HG03095 (cell line): Measurements from ENCODE around the gene CRMP1.

Source experiments
- ATAC-seq: cut with Tn5 transposase; IDR thresholded peaks from one replicate; pipeline ENCODE4 v1.9.1; 2021; ENCODE audit warnings: moderate library complexity; ENCODE audit not compliant: unreplicated experiment

Gene CRMP1

GRCh38 chr4:5893004-5893580, at the start of gene CRMP1:
CRMP1 (minus strand) TSS chr4:5893086; CDS start chr4:5892969, 117 bp downstream.
- ATAC-seq, result no peak

GRCh38 chr4:5941601-5942000, 48.7 kb upstream of the CRMP1 start:
- ATAC-seq, result no peak

- no peak for ATAC-seq
These were observed 47.8 kb upstream of the CRMP1 start for GRCh38 chr4:5940470-5941203.

DNA sequence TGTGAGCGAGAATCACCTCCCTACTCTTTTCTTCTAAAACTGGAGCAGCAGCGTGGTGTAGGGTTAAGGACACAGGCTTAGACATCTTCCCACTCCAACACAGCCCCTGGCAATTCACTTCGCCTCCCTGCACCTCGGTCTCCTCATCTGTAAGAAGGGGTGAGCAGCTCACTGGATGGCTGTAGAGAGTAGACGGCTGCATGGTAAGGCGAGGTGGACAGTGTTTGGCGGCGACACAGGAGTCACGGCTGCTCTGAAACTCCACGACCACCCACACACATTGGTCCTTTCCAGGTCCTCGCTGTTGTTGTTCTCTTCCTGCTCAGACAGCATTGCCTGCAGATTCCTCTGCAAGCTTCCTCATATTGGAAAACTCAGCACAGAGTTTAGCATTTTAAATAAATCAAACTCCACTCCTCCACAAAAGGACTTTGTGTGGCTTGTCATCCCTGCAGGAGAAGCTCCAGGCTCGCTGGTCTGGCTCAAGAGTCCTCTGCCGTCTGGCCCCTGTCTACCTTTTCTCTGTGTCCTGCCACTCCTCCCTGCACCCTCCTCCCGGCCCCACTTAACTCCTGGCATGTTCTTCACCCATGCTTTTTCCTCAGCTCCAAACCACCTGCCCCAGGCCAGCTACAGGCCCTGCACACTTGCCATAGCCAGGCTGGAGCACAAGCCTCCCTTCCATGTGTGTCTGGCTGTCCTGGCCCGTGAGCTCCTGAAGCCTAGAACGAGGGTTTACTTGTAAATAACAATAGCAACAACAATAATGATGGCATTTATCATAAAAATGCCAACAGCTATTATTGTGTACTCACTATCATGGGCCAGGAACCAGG, 41.3 kb upstream of the CRMP1 start:
- ATAC-seq, result no peak

DNA sequence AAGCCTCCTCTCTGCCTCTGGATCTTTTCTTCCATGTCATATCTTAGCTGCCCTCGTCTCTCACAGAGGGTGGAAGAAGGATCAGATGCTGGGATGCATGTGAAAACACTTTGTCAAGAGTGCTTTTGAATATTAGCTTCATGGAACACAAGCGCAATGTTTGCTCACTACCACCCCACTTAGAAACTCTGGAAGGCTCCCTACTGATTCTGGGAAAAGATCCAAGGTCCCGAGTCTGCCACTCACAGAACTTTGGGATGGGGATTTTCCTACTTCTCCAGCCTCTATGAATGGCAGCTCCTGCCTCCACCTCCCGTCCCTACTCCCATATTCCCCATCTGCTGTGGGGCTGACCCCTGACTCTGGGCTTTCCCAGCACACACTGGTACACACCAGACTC, 40.2 kb upstream of the CRMP1 start:
- ATAC-seq, result no peak

- no peak for ATAC-seq
These were observed 39.2 kb upstream of the CRMP1 start for GRCh38 chr4:5932035-5932568.

GRCh38 chr4:5931526-5931925, 38.6 kb upstream of the CRMP1 start:
- no peak for ATAC-seq

- no peak for ATAC-seq
These were observed 38.0 kb upstream of the CRMP1 start for GRCh38 chr4:5930876-5931275.

DNA sequence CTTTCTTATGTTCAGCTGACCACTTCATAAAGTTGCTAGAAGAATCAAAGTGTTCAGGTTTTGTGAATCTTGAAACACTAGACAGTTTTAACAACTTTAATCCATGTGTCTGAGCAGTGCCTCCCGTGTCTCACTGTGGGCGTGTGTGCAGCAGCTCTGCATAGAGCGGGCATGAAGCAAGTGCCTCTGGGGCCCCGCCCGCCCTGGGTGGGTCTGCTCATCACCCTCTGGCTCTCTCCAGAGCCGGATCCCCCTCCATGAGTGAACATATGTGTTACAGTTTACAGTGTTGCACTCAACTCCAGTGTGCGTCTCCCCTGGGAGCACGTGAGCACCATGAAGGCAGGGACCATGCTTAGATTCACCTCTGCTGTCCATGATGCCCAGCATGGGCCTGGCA, 37.6 kb upstream of the CRMP1 start:
- ATAC-seq, result no peak

GRCh38 chr4:5928844-5929420, 36.0 kb upstream of the CRMP1 start:
- ATAC-seq, result no peak

GRCh38 chr4:5928274-5928673, 35.4 kb upstream of the CRMP1 start:
- ATAC-seq, result no peak

- no peak for ATAC-seq
These were observed 34.9 kb upstream of the CRMP1 start for GRCh38 chr4:5927747-5928146.

GRCh38 chr4:5927116-5927515, 34.2 kb upstream of the CRMP1 start:
- no peak for ATAC-seq

GRCh38 chr4:5926598-5926997, 33.7 kb upstream of the CRMP1 start:
- ATAC-seq, result no peak

DNA sequence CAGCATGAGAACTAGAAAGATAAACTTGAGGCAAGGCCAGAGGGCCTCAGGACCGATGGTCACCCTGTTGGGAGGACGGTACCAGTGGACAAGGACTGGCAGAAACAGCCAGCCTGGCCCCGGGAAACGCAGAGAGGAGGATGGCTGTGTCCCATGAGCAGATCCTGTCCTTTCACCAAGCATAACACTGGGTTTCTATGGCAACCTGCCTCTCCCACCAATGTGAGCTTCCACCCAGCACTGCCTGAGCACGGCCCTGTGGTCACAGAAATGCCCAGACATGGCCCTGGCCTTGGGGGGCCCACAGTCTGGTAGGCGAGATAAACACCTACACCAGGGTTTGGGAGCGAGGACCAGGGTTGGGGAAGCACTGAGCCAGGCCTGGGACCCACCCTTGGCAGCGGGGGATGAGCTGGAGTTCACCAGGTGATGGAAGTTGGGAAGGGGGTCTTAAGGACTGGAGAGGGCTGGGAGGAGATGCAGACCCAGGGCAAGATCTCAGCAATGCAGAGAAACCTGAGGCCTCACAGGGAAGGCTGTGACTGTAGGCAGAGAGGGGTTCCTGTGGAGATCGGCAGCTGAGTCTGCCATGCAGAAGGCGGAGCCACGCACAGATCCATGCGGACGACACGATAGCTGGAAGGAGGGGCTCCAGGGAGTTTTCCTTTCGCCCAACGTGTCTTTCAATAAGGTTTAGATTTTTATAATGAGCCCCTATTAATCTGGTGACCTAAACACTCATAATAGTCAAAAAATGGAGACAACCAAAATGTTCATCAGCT, 32.7 kb upstream of the CRMP1 start:
- ATAC-seq, result no peak

- ATAC-seq, result no peak
These were observed 31.7 kb upstream of the CRMP1 start for GRCh38 chr4:5924461-5925125.

DNA sequence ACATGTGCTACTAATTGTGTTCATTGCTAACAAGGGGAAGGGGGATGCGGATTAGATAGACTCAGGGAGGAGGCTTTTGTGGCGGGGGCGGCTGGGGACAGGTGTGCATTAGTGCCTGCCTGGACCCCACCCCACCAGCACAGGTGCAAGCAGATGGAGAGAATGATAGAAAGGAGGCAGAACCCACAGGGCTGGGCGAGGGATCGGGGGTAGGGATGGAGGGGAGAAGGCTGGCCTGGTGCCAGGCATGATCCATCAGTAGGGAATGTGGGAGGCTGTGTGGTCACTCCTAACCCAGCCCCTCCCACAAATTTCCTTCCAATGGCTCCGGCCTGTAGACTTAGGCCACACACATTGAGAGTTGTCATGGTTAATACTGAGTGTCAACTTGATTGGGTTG, 30.5 kb upstream of the CRMP1 start:
- no peak for ATAC-seq

DNA sequence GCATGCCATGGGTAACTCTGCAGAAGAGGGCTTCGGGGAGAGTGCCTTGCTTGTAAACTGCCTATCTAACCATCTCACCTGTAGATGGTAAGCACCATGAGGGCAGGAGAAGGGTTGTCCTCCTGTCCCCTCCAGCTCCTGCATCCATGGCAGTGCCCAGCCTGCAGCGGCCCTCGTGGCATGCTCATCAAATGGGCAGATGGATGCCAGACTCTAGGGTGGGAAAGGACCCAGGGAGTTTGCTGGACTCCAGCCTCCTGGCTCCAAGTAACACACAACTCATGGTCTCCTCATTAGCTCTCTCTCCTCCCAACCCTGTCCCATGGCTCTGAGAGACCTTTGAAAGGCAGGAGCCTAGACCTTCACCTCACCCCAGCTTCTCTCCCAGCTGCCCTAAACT, 29.7 kb upstream of the CRMP1 start:
- ATAC-seq, result no peak

DNA sequence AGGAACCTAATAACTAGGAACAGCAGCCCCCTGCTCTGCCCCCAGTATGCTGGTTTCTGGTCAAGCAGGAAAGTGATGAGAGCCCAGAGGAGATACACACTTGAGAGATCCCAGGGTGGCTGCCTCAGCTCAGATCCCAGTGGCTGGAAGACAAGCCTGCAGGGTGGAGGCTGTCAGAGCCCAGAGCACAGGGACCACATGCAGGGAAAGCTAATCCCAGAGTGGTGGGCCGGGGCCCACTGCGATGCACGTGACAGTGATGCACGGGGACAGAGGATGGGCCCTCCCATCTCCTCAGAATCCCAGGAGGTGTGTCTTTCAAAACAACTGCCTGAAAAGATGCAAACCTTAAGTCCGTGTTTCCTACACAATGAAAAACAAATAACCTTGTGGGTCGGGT, 29.1 kb upstream of the CRMP1 start:
- no peak for ATAC-seq
